Measurements from ENCODE around the gene SHD. TPM values are rescaled to one million over a fixed set of nuclear protein-coding genes. Genes with fewer than 3 reads are reported as not detected.

SHD gene
- total and polyA plus RNA-seq, 2 of the 13 experiments (the other 11 are each of a cell fraction or from before 2014, with no cell fraction given): 0.11 to 0.20 TPM

DNA sequence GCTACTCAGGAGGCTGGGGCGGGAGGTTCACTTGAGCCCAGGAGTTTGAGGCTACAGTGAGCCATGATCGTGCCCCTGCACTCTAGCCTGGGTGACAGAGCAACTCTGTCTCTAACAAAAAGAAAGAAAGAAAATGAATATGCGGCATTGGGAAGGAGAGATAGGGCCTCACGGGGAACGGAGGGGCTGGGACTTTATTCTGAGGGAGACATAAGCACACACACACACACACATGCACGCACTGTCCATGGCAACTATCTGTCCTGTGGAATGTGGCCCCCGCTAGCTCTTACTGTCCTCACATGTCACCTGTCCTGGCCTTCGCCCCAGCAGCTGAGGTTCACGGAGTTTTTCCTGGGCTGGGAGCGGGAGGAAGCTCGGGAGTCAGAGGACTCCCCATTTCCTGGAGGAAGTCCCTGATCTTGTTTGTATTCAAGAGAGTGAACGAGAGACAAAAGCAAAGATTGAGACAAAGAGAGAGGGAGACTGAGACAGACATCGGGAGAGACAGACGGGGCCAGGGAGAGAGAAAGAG is 58.9 kb downstream of the SHD start (continued):
- TF ChIP-seq, protein P1, sequence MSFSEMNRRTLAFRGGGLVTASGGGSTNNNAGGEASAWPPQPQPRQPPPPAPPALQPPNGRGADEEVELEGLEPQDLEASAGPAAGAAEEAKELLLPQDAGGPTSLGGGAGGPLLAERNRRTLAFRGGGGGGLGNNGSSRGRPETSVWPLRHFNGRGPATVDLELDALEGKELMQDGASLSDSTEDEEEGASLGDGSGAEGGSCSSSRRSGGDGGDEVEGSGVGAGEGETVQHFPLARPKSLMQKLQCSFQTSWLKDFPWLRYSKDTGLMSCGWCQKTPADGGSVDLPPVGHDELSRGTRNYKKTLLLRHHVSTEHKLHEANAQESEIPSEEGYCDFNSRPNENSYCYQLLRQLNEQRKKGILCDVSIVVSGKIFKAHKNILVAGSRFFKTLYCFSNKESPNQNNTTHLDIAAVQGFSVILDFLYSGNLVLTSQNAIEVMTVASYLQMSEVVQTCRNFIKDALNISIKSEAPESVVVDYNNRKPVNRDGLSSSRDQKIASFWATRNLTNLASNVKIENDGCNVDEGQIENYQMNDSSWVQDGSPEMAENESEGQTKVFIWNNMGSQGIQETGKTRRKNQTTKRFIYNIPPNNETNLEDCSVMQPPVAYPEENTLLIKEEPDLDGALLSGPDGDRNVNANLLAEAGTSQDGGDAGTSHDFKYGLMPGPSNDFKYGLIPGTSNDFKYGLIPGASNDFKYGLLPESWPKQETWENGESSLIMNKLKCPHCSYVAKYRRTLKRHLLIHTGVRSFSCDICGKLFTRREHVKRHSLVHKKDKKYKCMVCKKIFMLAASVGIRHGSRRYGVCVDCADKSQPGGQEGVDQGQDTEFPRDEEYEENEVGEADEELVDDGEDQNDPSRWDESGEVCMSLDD (CRISPR knock-in tag; IDR thresholded peaks at IDR 0.05; ENCODE audit: borderline replicate concordance): no peak
- TF ChIP-seq EEA1 (CRISPR knock-in tag; IDR thresholded peaks at IDR 0.05; ENCODE audit: borderline replicate concordance) (no peak), ZHX1 (CRISPR knock-in tag; IDR thresholded peaks at IDR 0.05; ENCODE audit: low read depth) (no peak), ZNF138 (CRISPR knock-in tag; IDR thresholded peaks at IDR 0.05; ENCODE audit: low read depth) (no peak), MEIS2 (CRISPR knock-in tag; IDR thresholded peaks at IDR 0.05) (0 out of 2 replicates have a peak, but pooled peaks have one; percentile 48), THAP11 (CRISPR knock-in tag; IDR thresholded peaks at IDR 0.05) (peak; percentile 8; the same call in 1 of the 2 replicates), ZNF607 (CRISPR knock-in tag; IDR thresholded peaks at IDR 0.05; ENCODE audit: borderline replicate concordance) (peak; percentile 47; the same call in 1 of the 2 replicates), ZFP36L1 (CRISPR knock-in tag; IDR thresholded peaks at IDR 0.05) (no peak), SAP130 (CRISPR knock-in tag; IDR thresholded peaks at IDR 0.05; ENCODE audit: low read depth) (peak; percentile 86), EP300 (IDR thresholded peaks at IDR 0.05; ENCODE audit: low read depth in 2 of 2, low read length in 2 of 2) (no peak; a peak in 1 of 4 replicates), EP300 (CRISPR knock-in tag; IDR thresholded peaks at IDR 0.05; ENCODE audit: borderline replicate concordance) (0 out of 2 replicates have a peak, but pooled peaks have one; percentile 11), ZBTB7A (CRISPR knock-in tag; IDR thresholded peaks at IDR 0.05) (no peak), EED (CRISPR knock-in tag; IDR thresholded peaks at IDR 0.05) (no peak), KDM5B (CRISPR knock-in tag; IDR thresholded peaks at IDR 0.05; ENCODE audit: borderline replicate concordance) (no peak), BRF2 (CRISPR knock-in tag; IDR thresholded peaks at IDR 0.05) (no peak), ZNF251 (CRISPR knock-in tag; IDR thresholded peaks at IDR 0.05) (no peak), KAT8 (CRISPR knock-in tag; IDR thresholded peaks at IDR 0.05) (no peak; the same call in none of the 2 replicates), KLF16 (CRISPR knock-in tag; IDR thresholded peaks at IDR 0.05) (0 out of 4 replicates have a peak, but pooled peaks of 1 of the 2 experiments have one; percentile 11), ZNF878 (CRISPR knock-in tag; IDR thresholded peaks at IDR 0.05) (0 out of 2 replicates have a peak, but pooled peaks have one; percentile 30), ZFP62 (CRISPR knock-in tag; IDR thresholded peaks at IDR 0.05) (no peak), ZNF850 (CRISPR knock-in tag; conservative IDR thresholded peaks at IDR 0.05) (no peak), ELF1 (CRISPR knock-in tag; IDR thresholded peaks at IDR 0.05) (no peak), GFI1 (CRISPR knock-in tag; IDR thresholded peaks at IDR 0.05; ENCODE audit: borderline replicate concordance) (0 out of 2 replicates have a peak, but pooled peaks have one; percentile 23), ZSCAN30 (CRISPR knock-in tag; IDR thresholded peaks at IDR 0.05) (no peak)
